ENCODE results near the gene SLC35F3. TPM values are rescaled to one million over a fixed set of nuclear protein-coding genes. Genes with fewer than 3 reads are reported as not detected.

Gene SLC35F3
- total and polyA plus RNA-seq, 4 donors: 0.01 to 0.37 (median 0.08) TPM; not detected in 1

DNA sequence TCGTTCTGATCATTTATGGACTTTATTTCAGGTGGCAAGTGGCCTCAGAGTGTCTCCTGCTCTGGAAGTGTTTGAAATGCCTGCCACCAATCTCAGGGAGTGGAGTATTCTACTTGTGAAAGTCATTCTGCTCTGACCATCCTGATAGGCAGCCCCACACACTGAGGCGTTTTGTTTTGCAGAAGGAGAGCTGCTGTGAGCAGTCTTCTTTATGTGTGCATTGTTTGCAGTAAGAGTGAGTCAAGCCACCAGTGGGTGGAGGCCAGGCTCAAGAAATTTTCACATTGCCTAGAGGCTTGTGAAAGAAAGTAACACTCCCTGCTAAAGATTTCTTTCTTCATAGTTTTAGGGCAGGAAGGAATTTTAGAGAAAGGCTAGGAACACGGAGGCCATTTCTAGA, 204.4 kb downstream of the SLC35F3 start:
- H3K9ac ChIP-seq (ENCODE audit: low read depth in 1 of 2, low read length in 2 of 2): no peak overlapping the region
- WGBS: 80% methylated on average over 3 of the region's 3 CpGs
- no peaks in the 10 kb centered on the region for H3K4me1 ChIP-seq (ENCODE audit: control insufficient read depth in 4 of 4, insufficient read depth in 4 of 4, low read length in 3 of 4)
- H3K4me3 ChIP-seq (ENCODE audit: low read depth in 1 of 3, low read length in 3 of 3): no peak overlapping the region
- H3K9me3 ChIP-seq (ENCODE audit: control insufficient read depth in 4 of 4, low read length in 3 of 4): no peaks in the 10 kb centered on the region
- no peaks in the 10 kb centered on the region for H3K36me3 ChIP-seq (ENCODE audit: control insufficient read depth in 4 of 4, insufficient read depth in 3 of 4, low read depth in 1 of 4, low read length in 3 of 4)
- DNase-seq (ENCODE audit: low spot score): no peak
- peaks cover 0 to 3% (median 0%) of the 10 kb centered on the region in 4 donors for H3K27me3 ChIP-seq (ENCODE audit: control insufficient read depth in 4 of 4, insufficient read depth in 4 of 4, low read length in 3 of 4)
- TF ChIP-seq FOXA2 (IDR thresholded peaks at IDR 0.05): no peak
- no peak for TF ChIP-seq RXRA (IDR thresholded peaks at IDR 0.05)
- TF ChIP-seq RAD21 (IDR thresholded peaks at IDR 0.05): no peak
- no peak for TF ChIP-seq ATF3 (IDR thresholded peaks at IDR 0.05)
- no peak for TF ChIP-seq NR2F2 (IDR thresholded peaks at IDR 0.05)
- no peak for TF ChIP-seq JUND (IDR thresholded peaks at IDR 0.05)
- TF ChIP-seq, protein P1, sequence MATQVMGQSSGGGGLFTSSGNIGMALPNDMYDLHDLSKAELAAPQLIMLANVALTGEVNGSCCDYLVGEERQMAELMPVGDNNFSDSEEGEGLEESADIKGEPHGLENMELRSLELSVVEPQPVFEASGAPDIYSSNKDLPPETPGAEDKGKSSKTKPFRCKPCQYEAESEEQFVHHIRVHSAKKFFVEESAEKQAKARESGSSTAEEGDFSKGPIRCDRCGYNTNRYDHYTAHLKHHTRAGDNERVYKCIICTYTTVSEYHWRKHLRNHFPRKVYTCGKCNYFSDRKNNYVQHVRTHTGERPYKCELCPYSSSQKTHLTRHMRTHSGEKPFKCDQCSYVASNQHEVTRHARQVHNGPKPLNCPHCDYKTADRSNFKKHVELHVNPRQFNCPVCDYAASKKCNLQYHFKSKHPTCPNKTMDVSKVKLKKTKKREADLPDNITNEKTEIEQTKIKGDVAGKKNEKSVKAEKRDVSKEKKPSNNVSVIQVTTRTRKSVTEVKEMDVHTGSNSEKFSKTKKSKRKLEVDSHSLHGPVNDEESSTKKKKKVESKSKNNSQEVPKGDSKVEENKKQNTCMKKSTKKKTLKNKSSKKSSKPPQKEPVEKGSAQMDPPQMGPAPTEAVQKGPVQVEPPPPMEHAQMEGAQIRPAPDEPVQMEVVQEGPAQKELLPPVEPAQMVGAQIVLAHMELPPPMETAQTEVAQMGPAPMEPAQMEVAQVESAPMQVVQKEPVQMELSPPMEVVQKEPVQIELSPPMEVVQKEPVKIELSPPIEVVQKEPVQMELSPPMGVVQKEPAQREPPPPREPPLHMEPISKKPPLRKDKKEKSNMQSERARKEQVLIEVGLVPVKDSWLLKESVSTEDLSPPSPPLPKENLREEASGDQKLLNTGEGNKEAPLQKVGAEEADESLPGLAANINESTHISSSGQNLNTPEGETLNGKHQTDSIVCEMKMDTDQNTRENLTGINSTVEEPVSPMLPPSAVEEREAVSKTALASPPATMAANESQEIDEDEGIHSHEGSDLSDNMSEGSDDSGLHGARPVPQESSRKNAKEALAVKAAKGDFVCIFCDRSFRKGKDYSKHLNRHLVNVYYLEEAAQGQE (IDR thresholded peaks at IDR 0.05): no peak
- TF ChIP-seq FOXA1 (IDR thresholded peaks at IDR 0.05): no peak
- TF ChIP-seq SP1 (IDR thresholded peaks at IDR 0.05): no peak
- TF ChIP-seq TAF1 (conservative IDR thresholded peaks at IDR 0.05): no peak
- no peak for TF ChIP-seq EGR1 (IDR thresholded peaks at IDR 0.05; ENCODE audit: low read depth in 2 of 2)
- no peak for TF ChIP-seq ZBTB33 (IDR thresholded peaks at IDR 0.05)
- TF ChIP-seq HNF4A (conservative IDR thresholded peaks at IDR 0.05): no peak
- no peak for TF ChIP-seq GABPA (IDR thresholded peaks at IDR 0.05 in 1 of 2, conservative IDR thresholded peaks at IDR 0.05 in 1 of 2)
- H3K27ac ChIP-seq (ENCODE audit: low read depth in 1 of 2, low read length in 2 of 2): no peak overlapping the region

- TF ChIP-seq HNF4G (IDR thresholded peaks at IDR 0.05): no peak
- TF ChIP-seq CTCF (IDR thresholded peaks at IDR 0.05; ENCODE audit: low read depth, low read length, missing input control): no peak
- no peak for TF ChIP-seq RAD21 (IDR thresholded peaks at IDR 0.05)
- no peak for TF ChIP-seq GABPA (IDR thresholded peaks at IDR 0.05 in 1 of 2, conservative IDR thresholded peaks at IDR 0.05 in 1 of 2)
- TF ChIP-seq HNF4A (conservative IDR thresholded peaks at IDR 0.05): no peak
- 94% methylated on average over 5 of the region's 5 CpGs for WGBS
- H3K9me3 ChIP-seq (ENCODE audit: control insufficient read depth in 4 of 4, low read length in 3 of 4): no peaks in the 10 kb centered on the region
- DNase-seq (ENCODE audit: low spot score): no peak
- no peaks in the 10 kb centered on the region for H3K36me3 ChIP-seq (ENCODE audit: control insufficient read depth in 4 of 4, insufficient read depth in 3 of 4, low read depth in 1 of 4, low read length in 3 of 4)
- H3K27ac ChIP-seq (ENCODE audit: low read depth in 1 of 2, low read length in 2 of 2): no peak overlapping the region
- H3K4me1 ChIP-seq (ENCODE audit: control insufficient read depth in 4 of 4, insufficient read depth in 4 of 4, low read length in 3 of 4): peaks cover 0 to 3% (median 3%) of the 10 kb centered on the region in 4 donors
- no peak overlapping the region for H3K9ac ChIP-seq (ENCODE audit: low read depth in 1 of 2, low read length in 2 of 2)
- H3K4me3 ChIP-seq (ENCODE audit: low read depth in 1 of 3, low read length in 3 of 3): no peak overlapping the region
- H3K27me3 ChIP-seq (ENCODE audit: control insufficient read depth in 4 of 4, insufficient read depth in 4 of 4, low read length in 3 of 4): peaks cover 0 to 4% (median 0%) of the 10 kb centered on the region in 4 donors
Measured at GRCh38 chr1:234109840-234110239, 205.4 kb downstream of the SLC35F3 start.
